ENCODE results near the gene LRMDA.

Gene LRMDA

DNA sequence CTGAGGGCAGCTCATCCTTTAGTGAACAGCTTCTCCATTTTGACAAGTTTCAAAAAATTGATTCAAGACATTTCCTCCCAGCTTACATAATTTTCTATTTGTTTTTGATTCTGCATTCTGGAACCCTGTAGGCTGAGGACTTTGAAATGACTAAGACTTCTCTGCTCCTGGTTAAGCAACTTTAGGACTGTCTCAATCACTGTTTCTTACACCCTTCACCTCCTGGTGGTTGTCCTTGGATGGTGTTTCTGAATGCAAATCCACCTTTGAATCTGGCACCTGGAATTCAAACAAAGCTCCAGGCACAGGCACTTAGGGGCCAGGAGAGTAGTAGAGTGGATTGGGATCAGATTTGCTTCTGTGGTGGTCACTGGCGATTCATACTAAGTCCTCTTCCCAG, 595.5 kb downstream of the LRMDA start:
- Histone ChIP-seq H3K9ac (ENCODE audit: low read length) (no peak overlapping the region), H3K4me1 (ENCODE audit: low read length) (no peaks in the 10 kb centered on the region), H3K9me3 (ENCODE audit: insufficient read depth, low read length) (no peaks in the 10 kb centered on the region), H4K20me1 (ENCODE audit: insufficient read depth, low read length) (no peaks in the 10 kb centered on the region), H3K27me3 (ENCODE audit: low read depth, low read length) (no peaks in the 10 kb centered on the region), H3K36me3 (replicated peaks; ENCODE audit: low read depth, low read length) (no peaks in the 10 kb centered on the region), H3K79me2 (ENCODE audit: low read length) (no peaks in the 10 kb centered on the region), H3K4me2 (ENCODE audit: low read length) (no peak overlapping the region), H3K4me3 (ENCODE audit: low read length) (no peak overlapping the region), H3K27ac (ENCODE audit: low read length) (no peak overlapping the region), H2AFZ (ENCODE audit: low read depth, low read length) (no peak overlapping the region)
- no peak for TF ChIP-seq EZH2phosphoT487 (IDR thresholded peaks at IDR 0.05; ENCODE audit: low read depth)
- TF ChIP-seq, protein P1, sequence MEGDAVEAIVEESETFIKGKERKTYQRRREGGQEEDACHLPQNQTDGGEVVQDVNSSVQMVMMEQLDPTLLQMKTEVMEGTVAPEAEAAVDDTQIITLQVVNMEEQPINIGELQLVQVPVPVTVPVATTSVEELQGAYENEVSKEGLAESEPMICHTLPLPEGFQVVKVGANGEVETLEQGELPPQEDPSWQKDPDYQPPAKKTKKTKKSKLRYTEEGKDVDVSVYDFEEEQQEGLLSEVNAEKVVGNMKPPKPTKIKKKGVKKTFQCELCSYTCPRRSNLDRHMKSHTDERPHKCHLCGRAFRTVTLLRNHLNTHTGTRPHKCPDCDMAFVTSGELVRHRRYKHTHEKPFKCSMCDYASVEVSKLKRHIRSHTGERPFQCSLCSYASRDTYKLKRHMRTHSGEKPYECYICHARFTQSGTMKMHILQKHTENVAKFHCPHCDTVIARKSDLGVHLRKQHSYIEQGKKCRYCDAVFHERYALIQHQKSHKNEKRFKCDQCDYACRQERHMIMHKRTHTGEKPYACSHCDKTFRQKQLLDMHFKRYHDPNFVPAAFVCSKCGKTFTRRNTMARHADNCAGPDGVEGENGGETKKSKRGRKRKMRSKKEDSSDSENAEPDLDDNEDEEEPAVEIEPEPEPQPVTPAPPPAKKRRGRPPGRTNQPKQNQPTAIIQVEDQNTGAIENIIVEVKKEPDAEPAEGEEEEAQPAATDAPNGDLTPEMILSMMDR (IDR thresholded peaks at IDR 0.05; ENCODE audit: low read depth, low read length): no peak

DNA sequence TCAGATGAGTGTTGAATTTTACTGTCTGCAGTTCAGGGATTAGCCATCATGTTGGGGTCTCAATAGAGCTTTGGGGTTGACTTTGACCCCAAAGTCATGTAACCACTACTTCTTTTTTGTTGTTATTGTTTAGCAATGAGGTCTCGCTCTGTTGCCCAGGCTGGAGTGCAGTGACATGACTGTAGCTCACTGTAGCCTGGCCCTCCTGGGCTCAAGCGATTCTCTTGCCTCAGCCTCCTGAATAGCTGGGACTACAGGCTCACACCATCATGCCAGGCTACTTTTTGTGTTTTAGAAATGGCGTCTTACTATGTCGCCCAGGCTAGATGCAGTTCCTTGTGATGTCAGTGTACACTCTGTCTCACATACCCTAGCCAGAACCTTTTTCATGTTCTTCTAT, 598.4 kb downstream of the LRMDA start:
- Histone ChIP-seq H3K4me2 (ENCODE audit: low read length) (no peak overlapping the region), H3K9me3 (ENCODE audit: insufficient read depth, low read length) (no peaks in the 10 kb centered on the region), H3K4me1 (ENCODE audit: low read length) (no peaks in the 10 kb centered on the region), H4K20me1 (ENCODE audit: insufficient read depth, low read length) (no peaks in the 10 kb centered on the region), H3K36me3 (replicated peaks; ENCODE audit: low read depth, low read length) (no peaks in the 10 kb centered on the region), H3K4me3 (ENCODE audit: low read length) (no peak overlapping the region), H2AFZ (ENCODE audit: low read depth, low read length) (no peak overlapping the region), H3K27ac (ENCODE audit: low read length) (no peak overlapping the region), H3K27me3 (ENCODE audit: low read depth, low read length) (no peaks in the 10 kb centered on the region), H3K9ac (ENCODE audit: low read length) (no peak overlapping the region), H3K79me2 (ENCODE audit: low read length) (no peaks in the 10 kb centered on the region)
- TF ChIP-seq, protein P1 (IDR thresholded peaks at IDR 0.05; ENCODE audit: low read depth, low read length): no peak

DNA sequence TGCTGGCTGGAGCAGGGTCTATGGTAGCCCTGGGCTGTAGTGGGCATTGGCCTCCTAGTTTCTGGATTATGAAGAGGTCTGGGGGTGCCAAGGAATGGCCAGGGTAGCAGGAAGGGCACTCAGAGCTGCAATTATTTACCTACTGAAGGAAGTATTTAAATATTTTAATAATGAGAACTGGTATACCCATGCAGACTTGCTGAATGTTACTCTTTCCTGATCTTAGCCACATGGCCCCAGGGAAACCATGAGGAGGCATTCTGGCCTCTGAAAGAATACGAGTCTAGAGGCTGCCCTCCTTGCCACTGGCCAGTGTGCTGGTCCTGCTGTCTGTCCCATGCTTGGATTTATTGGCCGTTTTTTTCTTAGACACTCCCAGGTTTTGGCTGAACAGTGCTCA, 599.7 kb downstream of the LRMDA start:
- Histone ChIP-seq H3K27me3 (ENCODE audit: low read depth, low read length) (no peaks in the 10 kb centered on the region), H3K4me2 (ENCODE audit: low read length) (no peak overlapping the region), H2AFZ (ENCODE audit: low read depth, low read length) (no peak overlapping the region), H3K4me1 (ENCODE audit: low read length) (no peaks in the 10 kb centered on the region), H3K27ac (ENCODE audit: low read length) (no peak overlapping the region), H3K4me3 (ENCODE audit: low read length) (no peak overlapping the region), H3K36me3 (replicated peaks; ENCODE audit: low read depth, low read length) (no peaks in the 10 kb centered on the region), H4K20me1 (ENCODE audit: insufficient read depth, low read length) (no peaks in the 10 kb centered on the region), H3K79me2 (ENCODE audit: low read length) (no peaks in the 10 kb centered on the region), H3K9ac (ENCODE audit: low read length) (no peak overlapping the region), H3K9me3 (ENCODE audit: insufficient read depth, low read length) (no peaks in the 10 kb centered on the region)
- TF ChIP-seq, protein P1 (IDR thresholded peaks at IDR 0.05; ENCODE audit: low read depth, low read length): no peak
- no peak for TF ChIP-seq EZH2phosphoT487 (IDR thresholded peaks at IDR 0.05; ENCODE audit: low read depth)

- TF ChIP-seq EZH2phosphoT487 (IDR thresholded peaks at IDR 0.05; ENCODE audit: low read depth): no peak
- TF ChIP-seq, protein P1 (IDR thresholded peaks at IDR 0.05; ENCODE audit: low read depth, low read length): no peak
Observed at GRCh38 chr10:76031769-76032699, 600.6 kb downstream of the LRMDA start.

More at GRCh38 chr10:76031769-76032699, 600.6 kb downstream of the LRMDA start:
- Histone ChIP-seq H3K27me3 (ENCODE audit: low read depth, low read length) (no peaks in the 10 kb centered on the region), H3K4me2 (ENCODE audit: low read length) (no peak overlapping the region), H3K9me3 (ENCODE audit: insufficient read depth, low read length) (no peaks in the 10 kb centered on the region), H3K36me3 (replicated peaks; ENCODE audit: low read depth, low read length) (no peaks in the 10 kb centered on the region), H3K4me3 (ENCODE audit: low read length) (no peak overlapping the region), H3K27ac (ENCODE audit: low read length) (no peak overlapping the region), H2AFZ (ENCODE audit: low read depth, low read length) (no peak overlapping the region), H4K20me1 (ENCODE audit: insufficient read depth, low read length) (no peaks in the 10 kb centered on the region), H3K79me2 (ENCODE audit: low read length) (no peaks in the 10 kb centered on the region), H3K4me1 (ENCODE audit: low read length) (no peaks in the 10 kb centered on the region), H3K9ac (ENCODE audit: low read length) (no peak overlapping the region)

All from OCI-LY3 (cell line).